GM12892 (cell line): ENCODE data around the gene NCAPG2.

ENCODE experiments used
- POLR2A ChIP-seq: IDR thresholded peaks from 2 replicates; pipeline ENCODE4 v1.6.1; 2011; ENCODE audit warnings: low read depth, low read length, control low read depth
- TAF1 ChIP-seq: IDR thresholded peaks from 2 replicates; pipeline ENCODE4 v1.6.1; 2011; ENCODE audit warnings: low read depth, mild to moderate bottlenecking, control low read depth, low read length, borderline replicate concordance

DNA sequence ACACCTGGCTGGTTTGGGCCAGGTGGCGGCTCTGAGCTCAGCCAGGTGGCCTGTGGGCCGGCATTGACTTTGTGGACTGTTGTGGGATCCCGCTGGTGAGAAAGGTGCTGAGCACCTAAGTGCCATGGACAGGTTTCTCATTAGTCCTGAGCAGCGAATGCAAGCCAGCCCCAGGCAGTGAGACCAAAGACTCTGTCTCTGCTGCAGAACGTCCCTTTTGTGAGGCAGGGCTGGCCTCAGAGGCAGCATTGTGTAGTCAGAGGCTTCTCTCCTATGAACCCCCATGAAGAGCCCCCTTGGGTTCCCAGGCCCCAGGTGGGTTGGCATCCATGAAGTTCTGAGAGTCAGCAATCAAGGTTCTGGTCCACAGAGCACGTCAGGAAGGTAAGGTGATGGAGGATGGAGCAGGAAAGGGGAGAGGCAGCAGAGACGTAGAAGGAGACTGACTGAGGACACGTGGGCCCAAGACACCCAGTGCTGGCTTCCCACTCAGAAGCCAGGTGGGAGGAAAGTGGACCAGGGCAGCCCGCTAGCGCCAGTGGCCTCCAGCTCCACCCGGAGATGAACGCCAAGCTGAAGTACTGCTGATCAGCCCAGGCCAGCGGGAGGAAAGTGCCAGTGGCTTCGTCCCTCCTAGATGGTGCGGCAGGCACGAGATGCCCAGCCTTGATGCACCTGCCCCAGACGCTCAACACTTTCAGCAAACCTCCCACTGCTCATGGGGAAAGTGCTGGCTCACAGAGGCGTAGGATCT is 97.8 kb downstream of the NCAPG2 start:
- TF ChIP-seq POLR2A (no peak), TAF1 (no peak)
